Measurements from ENCODE around the gene UBB.
A peak's percentile ranks its signal among the peaks of the same experiment; 100 is the strongest.

Gene UBB

GRCh38 chr17:16417896-16418684 is 37.2 kb downstream of the UBB start:
- DNase-seq (ENCODE audit: low read depth), result peak; percentile 71

- peak; percentile 33 for DNase-seq (ENCODE audit: low read depth)
Measured at GRCh38 chr17:16418685-16419068, 37.8 kb downstream of the UBB start.

- DNase-seq (ENCODE audit: low read depth), result peak; percentile 98
Measured at GRCh38 chr17:16419074-16419928, 38.4 kb downstream of the UBB start.

DNA sequence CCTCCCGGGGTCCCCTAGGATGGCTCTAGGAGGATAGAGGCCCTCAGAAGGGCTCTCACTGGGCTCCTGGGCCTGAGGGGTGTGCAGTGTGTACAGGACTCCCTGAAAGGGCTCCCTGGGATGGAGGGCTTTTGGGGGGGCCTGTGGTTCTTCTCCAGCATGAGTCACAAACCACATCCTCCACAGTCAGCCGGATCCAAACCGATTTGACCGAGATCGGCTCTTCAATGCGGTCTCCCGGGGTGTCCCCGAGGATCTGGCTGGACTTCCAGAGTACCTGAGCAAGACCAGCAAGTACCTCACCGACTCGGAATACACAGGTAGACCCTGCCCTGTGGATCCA is 39.0 kb downstream of the UBB start:
- DNase-seq (ENCODE audit: low read depth), result peak; percentile 96

- no peak for DNase-seq (ENCODE audit: low read depth)
Measured at GRCh38 chr17:16422416-16422815, 41.5 kb downstream of the UBB start.

DNA sequence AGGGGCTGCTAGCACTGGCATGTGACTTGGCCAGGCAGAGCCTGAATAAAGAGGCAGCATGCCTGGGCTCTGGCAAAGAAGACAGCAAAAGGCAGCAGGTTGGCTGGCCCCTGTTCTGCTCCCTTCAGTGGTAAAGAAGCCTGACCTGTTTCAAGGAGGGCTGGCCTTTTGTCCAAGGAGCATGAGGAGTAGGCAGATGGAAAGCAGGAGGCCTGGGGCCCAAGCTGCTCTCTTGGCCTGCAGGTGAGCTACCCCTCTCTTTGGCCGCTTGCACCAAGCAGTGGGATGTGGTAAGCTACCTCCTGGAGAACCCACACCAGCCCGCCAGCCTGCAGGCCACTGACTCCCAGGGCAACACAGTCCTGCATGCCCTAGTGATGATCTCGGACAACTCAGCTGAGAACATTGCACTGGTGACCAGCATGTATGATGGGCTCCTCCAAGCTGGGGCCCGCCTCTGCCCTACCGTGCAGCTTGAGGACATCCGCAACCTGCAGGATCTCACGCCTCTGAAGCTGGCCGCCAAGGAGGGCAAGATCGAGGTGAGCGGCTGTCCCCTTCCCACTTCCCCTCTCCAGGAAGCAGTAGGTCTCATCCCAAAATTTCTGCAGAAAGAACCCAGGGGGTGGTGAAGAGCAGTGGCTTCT is 42.5 kb downstream of the UBB start:
- no peak for DNase-seq (ENCODE audit: low read depth)

GRCh38 chr17:16425202-16425601 is 44.3 kb downstream of the UBB start:
- no peak for DNase-seq (ENCODE audit: low read depth)

DNA sequence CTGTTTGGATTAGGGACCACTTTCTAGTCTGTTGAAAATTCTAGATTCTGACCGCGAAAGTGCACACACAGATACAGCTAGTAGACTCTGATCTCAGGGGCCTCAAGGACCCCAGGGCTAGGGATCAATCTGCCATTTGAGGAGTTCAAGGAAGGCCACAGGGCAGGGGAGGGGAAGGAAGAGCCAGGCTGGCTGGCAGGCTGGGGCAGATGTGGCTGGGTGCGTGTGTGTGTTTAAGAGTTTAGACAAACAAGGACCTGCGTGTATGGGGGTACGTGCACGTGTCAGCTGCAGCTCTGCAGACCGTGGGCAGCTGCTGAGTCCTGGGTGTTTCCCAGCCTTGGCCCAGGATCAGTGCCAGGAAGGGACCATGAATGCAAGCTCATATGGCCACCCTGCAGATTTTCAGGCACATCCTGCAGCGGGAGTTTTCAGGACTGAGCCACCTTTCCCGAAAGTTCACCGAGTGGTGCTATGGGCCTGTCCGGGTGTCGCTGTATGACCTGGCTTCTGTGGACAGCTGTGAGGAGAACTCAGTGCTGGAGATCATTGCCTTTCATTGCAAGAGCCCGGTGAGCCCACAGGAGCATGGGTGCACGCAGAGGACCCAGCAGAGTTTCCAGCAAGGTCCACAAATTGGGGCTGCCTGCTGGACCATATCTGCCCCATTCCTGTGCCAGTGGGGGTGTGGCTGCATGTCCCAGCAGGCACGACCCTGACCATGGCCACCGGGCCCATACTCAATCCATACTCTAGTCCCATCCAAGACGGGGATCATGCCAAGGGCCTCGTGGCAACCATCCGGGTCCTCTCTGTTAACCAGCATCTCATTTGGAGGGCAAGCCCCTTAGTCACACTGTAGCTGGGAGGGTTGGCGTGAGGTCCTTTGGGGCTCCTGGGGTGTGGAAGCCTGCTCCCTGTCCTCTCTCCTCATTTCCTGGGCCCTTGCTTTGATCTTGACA is 45.1 kb downstream of the UBB start:
- DNase-seq (ENCODE audit: low read depth), result no peak

GRCh38 chr17:16427020-16427419 is 46.1 kb downstream of the UBB start:
- no peak for DNase-seq (ENCODE audit: low read depth)

DNA sequence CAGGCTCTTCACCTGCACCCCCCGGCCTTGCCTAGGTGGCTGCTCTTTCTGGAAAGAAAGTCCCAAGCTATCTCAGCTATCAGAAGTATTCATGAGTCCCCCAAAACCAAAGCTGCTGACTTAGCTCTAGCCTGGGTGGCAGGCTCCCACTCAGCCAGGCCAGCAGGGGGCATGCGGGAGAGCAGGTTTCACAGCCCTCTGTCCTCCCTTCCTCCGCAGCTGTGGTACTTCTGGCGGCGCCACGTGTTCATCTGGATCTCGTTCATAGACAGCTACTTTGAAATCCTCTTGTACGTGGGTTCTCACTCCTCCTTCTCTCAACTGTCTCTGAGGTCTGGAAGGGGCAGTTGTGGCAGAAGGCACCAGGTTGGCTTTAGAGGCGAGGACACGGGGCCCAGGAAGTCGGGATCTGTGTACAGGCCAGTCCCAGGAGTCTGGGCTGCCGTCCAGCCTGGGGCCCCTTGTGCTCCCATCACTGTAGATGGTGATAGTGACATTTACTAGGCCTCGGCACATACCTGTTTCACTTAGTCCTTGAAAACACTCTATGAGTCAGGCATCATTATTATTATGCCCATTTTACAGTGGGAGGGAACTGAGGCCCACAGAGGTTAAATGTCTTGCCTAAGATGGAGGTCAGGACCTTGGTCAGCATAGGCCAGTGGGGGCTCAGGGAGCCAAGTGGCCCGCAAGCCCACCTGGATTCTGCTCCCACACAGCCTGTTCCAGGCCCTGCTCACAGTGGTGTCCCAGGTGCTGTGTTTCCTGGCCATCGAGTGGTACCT is 47.4 kb downstream of the UBB start:
- DNase-seq (ENCODE audit: low read depth), result peak; percentile 62

DNA sequence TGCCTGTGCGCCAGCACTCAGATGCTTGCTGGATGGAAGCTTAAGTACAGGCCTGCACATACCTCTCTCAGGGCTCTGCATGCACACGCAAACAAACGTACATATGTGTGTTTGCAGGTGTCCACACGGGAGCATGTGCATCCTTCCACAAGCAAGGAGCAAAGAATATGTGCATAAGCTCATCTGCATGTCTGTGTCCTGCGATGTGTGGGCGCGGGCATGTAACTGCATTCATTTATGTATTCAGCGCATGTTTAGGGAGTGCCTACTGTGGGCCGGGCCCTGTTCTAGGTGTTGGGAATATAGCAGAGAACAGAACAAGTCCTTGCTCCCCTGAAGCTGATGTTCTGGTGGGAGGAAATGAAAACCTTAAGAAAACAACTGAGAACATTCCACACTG is 48.2 kb downstream of the UBB start:
- no peak for DNase-seq (ENCODE audit: low read depth)

- no peak for DNase-seq (ENCODE audit: low read depth)
Measured at GRCh38 chr17:16430650-16431049, 49.8 kb downstream of the UBB start.

DNA sequence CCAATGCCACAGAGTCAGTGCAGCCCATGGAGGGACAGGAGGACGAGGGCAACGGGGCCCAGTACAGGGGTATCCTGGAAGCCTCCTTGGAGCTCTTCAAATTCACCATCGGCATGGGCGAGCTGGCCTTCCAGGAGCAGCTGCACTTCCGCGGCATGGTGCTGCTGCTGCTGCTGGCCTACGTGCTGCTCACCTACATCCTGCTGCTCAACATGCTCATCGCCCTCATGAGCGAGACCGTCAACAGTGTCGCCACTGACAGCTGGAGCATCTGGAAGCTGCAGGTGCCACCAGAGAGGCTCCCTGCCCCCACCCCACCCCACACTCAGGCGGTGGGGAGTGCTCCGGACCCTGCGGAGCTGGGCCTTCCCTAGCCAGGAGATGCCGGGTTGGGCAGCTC is 51.1 kb downstream of the UBB start:
- no peak for DNase-seq (ENCODE audit: low read depth)

Data from ELR (cell line).